ENCODE results near the gene ADAMTS14.

- TF ChIP-seq CTCF (conservative IDR thresholded peaks at IDR 0.05; ENCODE audit: low read depth, low read length) (no peak), EZH2 (IDR thresholded peaks at IDR 0.05; ENCODE audit: low read length, unreplicated experiment) (no peak), EZH2phosphoT487 (IDR thresholded peaks at IDR 0.05; ENCODE audit: borderline replicate concordance, low read length) (no peak)
Observed at GRCh38 chr10:70688828-70689227, 16.5 kb downstream of the ADAMTS14 start.

Measured in PC-3 (cell line).